Measurements from ENCODE around the gene ZNRF1. TPM values are rescaled to one million over a fixed set of nuclear protein-coding genes. Genes with fewer than 3 reads are reported as not detected.

The ZNRF1 gene
- total and polyA plus RNA-seq, 2 of the 13 experiments (the other 11 are each of a cell fraction or from before 2014, with no cell fraction given) = 43.9 to 58.7 TPM

DNA sequence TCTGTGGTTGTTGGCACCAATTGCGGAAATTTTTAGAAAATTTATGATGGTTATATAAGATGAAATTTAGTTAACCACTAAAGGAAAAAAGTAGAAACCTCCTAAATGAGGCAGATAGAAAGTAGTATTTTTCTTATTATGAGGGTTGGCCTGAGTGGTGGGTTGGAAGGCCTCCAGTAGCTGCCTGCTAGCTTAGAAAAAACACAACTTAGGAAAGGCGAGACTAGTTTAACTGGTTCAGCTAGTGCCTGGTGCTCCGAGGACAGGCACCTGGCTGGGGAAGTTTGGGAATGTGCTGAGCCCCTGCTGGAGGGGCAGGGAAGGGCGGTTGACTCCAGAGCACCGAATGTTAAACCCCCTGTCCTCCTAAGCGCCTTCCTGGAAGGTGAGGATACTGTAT is 97.8 kb downstream of the ZNRF1 start (continued):
- no peak for TF ChIP-seq EZH2 (conservative IDR thresholded peaks at IDR 0.05; ENCODE audit: low read depth, low read length)

DNA sequence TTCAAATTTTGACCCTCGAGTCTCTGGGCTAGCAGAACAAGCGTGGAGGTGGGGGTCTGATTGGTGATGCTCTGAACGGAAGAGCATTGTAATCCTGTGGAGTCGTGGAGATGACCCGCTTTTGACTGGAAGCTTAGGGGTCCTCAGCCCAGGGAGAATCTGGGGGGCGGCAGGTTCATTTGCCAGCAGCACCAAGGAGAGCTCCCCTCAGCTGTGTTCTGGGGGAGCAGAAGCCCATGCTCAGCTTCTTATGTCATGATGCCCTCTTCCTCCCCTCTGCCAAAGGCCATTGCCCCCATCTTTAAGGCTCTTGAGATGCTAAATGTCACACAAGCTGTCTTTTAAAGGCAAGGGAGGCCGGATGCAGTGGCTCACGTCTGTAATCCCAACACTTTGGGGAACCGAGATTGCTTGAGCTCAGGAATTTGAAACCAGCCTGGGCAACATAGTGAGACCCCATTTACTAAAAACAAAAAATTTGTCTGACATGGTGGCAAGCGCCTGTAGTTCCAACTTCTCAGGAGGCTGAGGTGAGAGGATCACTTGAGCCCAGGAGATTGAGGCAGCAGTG is 98.5 kb downstream of the ZNRF1 start:
- Histone ChIP-seq H3K9ac (ENCODE audit: insufficient read depth, low read depth, low read length) (no peak overlapping the region), H3K79me2 (ENCODE audit: insufficient read depth, low read length) (peaks cover 17% of the 10 kb centered on the region), H3K4me1 (ENCODE audit: insufficient read depth, low read length) (peaks cover 40% of the 10 kb centered on the region), H2AFZ (ENCODE audit: low read length) (no peak overlapping the region), H3K4me2 (ENCODE audit: low read depth, low read length) (no peak overlapping the region), H4K20me1 (ENCODE audit: insufficient read depth, low read length) (peaks cover 17% of the 10 kb centered on the region), H3K9me3 (ENCODE audit: low read length) (no peaks in the 10 kb centered on the region), H3K4me3 (replicated peaks in 1 of 3; ENCODE audit: insufficient read depth in 1 of 3, low read depth in 2 of 3, low read length in 3 of 3) (no peak overlapping the region), H3K27ac (ENCODE audit: extremely low read length, insufficient read depth, low read length) (no peak overlapping the region), H3K27me3 (ENCODE audit: control insufficient read depth in 1 of 2, insufficient read depth in 2 of 2, low read length in 2 of 2) (no peaks in the 10 kb centered on the region), H3K36me3 (replicated peaks in 1 of 2; ENCODE audit: control insufficient read depth in 1 of 2, insufficient read depth in 2 of 2, low read length in 2 of 2) (peaks cover 28 to 41% of the 10 kb centered on the region in 2 experiments)
- 98% methylated on average over 10 of the region's 10 CpGs for WGBS (ENCODE audit: low lambda C conversion rate)
- no TSS peak for BruUV-seq (replicated peaks)
- ChIA-PET POLR2A (no interaction called here), CTCF (ENCODE audit: low intra/inter-chr PET ratio, low total read pairs) (no interaction called here)
- intact Hi-C loops (cut with micrococcal nuclease; ENCODE audit: unreplicated experiment) (no loop called here), in situ Hi-C loops (cut with HindIII; ENCODE audit: extremely low pct_ligation_motif_present, low pct_unique_long_range_greater_than_20kb) (no loop called here)
- DNase-seq (ENCODE audit: low spot score) (no peak), ATAC-seq (no peak), FAIRE-seq (no peak)
- TF ChIP-seq, protein P1, sequence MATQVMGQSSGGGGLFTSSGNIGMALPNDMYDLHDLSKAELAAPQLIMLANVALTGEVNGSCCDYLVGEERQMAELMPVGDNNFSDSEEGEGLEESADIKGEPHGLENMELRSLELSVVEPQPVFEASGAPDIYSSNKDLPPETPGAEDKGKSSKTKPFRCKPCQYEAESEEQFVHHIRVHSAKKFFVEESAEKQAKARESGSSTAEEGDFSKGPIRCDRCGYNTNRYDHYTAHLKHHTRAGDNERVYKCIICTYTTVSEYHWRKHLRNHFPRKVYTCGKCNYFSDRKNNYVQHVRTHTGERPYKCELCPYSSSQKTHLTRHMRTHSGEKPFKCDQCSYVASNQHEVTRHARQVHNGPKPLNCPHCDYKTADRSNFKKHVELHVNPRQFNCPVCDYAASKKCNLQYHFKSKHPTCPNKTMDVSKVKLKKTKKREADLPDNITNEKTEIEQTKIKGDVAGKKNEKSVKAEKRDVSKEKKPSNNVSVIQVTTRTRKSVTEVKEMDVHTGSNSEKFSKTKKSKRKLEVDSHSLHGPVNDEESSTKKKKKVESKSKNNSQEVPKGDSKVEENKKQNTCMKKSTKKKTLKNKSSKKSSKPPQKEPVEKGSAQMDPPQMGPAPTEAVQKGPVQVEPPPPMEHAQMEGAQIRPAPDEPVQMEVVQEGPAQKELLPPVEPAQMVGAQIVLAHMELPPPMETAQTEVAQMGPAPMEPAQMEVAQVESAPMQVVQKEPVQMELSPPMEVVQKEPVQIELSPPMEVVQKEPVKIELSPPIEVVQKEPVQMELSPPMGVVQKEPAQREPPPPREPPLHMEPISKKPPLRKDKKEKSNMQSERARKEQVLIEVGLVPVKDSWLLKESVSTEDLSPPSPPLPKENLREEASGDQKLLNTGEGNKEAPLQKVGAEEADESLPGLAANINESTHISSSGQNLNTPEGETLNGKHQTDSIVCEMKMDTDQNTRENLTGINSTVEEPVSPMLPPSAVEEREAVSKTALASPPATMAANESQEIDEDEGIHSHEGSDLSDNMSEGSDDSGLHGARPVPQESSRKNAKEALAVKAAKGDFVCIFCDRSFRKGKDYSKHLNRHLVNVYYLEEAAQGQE (IDR thresholded peaks at IDR 0.05; ENCODE audit: borderline replicate concordance in 1 of 2, low read depth in 1 of 2, low read length in 2 of 2) = peak in 1 of 2 experiments; percentile 76; a peak in 3 of 4 replicates
- TF ChIP-seq DNMT3B (CRISPR knock-in tag; conservative IDR thresholded peaks at IDR 0.05) = no peak
- TF ChIP-seq HOXA5 (CRISPR knock-in tag; IDR thresholded peaks at IDR 0.05) = no peak
- peak; percentile 78 for TF ChIP-seq ZNF121 (CRISPR knock-in tag; IDR thresholded peaks at IDR 0.05)

Data from HepG2 (cell line).